ENCODE data around the gene TUBA3D. TPM values are rescaled to one million over a fixed set of nuclear protein-coding genes. Genes with fewer than 3 reads are reported as not detected.
"Not testable (repeated sequence)": the region's sequence is repeated elsewhere in the genome, so short reads cannot be mapped to it uniquely, and the experiment has no call there.

The TUBA3D gene
- total and polyA plus RNA-seq, 8 donors: 0.92 TPM; not detected in 7

- no peak for DNase-seq
- Histone ChIP-seq H3K36me3 (peaks cover 0 to 16% (median 9%) of the 10 kb centered on the region in 4 donors), H3K4me1 (peaks cover 7 to 28% (median 19%) of the 10 kb centered on the region in 4 donors), H3K27me3 (no peaks in the 10 kb centered on the region), H3K9me3 (no peaks in the 10 kb centered on the region), H3K4me3 (no peak overlapping the region), H3K27ac (no peak overlapping the region)
- WGBS, 5 donors: 81 to 82% (median 81%) methylated on average over 13 to 14 of the region's 14 CpGs
- TF ChIP-seq EP300 (IDR thresholded peaks at IDR 0.05) (no peak), POLR2AphosphoS5 (IDR thresholded peaks at IDR 0.05) (no peak), CTCF (IDR thresholded peaks at IDR 0.05) (no peak), POLR2A (IDR thresholded peaks at IDR 0.05) (no peak)
- intact Hi-C loops (cut with DNase I; ENCODE audit: low total_unique reads): loop anchor here (10.0 kb wide), 1 partner anchor 1304 kb away; the partner anchor contains the start of genes MZT2B and SMPD4
Measured at GRCh38 chr2:131488306-131489205, 12.6 kb downstream of the TUBA3D start.

GRCh38 chr2:131490616-131491468 is 14.9 kb downstream of the TUBA3D start:
- intact Hi-C loops (cut with DNase I; ENCODE audit: low total_unique reads); H3K36me3 ChIP-seq; H3K9me3 ChIP-seq; H3K27me3 ChIP-seq: not testable (repeated sequence)
- Histone ChIP-seq H3K4me1 (peaks cover 15 to 50% (median 37%) of the 10 kb centered on the region in 4 donors), H3K27ac (peak overlapping the region in 1 of 5 donors; percentile 94), H3K4me3 (peak overlapping the region; percentile 74 to 94 (median 86))
- DNase-seq: peak in 1 of 2 donors; percentile 56
- 52 to 66% (median 65%) methylated on average over 12 to 20 of the region's 20 CpGs for WGBS, 5 donors

GRCh38 chr2:131491469-131491836 is 15.5 kb downstream of the TUBA3D start:
- H3K36me3 ChIP-seq; intact Hi-C loops (cut with DNase I; ENCODE audit: low total_unique reads); H3K9me3 ChIP-seq; H3K27me3 ChIP-seq: not testable (repeated sequence)
- peak overlapping the region; percentile 74 to 94 (median 86) for H3K4me3 ChIP-seq
- WGBS, 5 donors: 8 to 26% (median 16%) methylated on average over 7 to 22 of the region's 22 CpGs
- H3K27ac ChIP-seq: peak overlapping the region in 1 of 5 donors; percentile 94
- peaks cover 15 to 55% (median 37%) of the 10 kb centered on the region in 4 donors for H3K4me1 ChIP-seq
- DNase-seq: peak in 1 of 2 donors; percentile 28

GRCh38 chr2:131492015-131492417 is 16.1 kb downstream of the TUBA3D start, which contains the start of gene MZT2A:
Gene MZT2A (minus strand): TSS chr2:131492397. CDS start chr2:131492376, 21 bp downstream.
- intact Hi-C loops (cut with DNase I; ENCODE audit: low total_unique reads); H3K27me3 ChIP-seq; DNase-seq; H3K9me3 ChIP-seq; H3K36me3 ChIP-seq: not testable (repeated sequence)
- Histone ChIP-seq H3K27ac (peak within 1 kb of the TSS; percentile 89 to 95 (median 93)), H3K4me1 (peaks cover 15 to 55% (median 37%) of the 10 kb centered on the region in 4 donors), H3K4me3 (peak within 1 kb of the TSS; percentile 74 to 94 (median 86))
- 0 to 2% (median 1%) methylated on average over 1 to 52 of the region's 53 CpGs for WGBS, 5 donors

GRCh38 chr2:131492418-131493198 is 16.7 kb downstream of the TUBA3D start:
- intact Hi-C loops (cut with DNase I; ENCODE audit: low total_unique reads): no loop called here
- Histone ChIP-seq H3K4me3 (peak overlapping the region; percentile 74 to 94 (median 86)), H3K27me3 (no peaks in the 10 kb centered on the region), H3K36me3 (peaks cover 0 to 5% (median 0%) of the 10 kb centered on the region in 4 donors), H3K4me1 (peaks cover 15 to 55% (median 37%) of the 10 kb centered on the region in 4 donors), H3K9me3 (no peaks in the 10 kb centered on the region), H3K27ac (peak overlapping the region; percentile 89 to 95 (median 93))
- 0 to 1% (median 0%) methylated on average over 4 to 79 of the region's 79 CpGs for WGBS, 5 donors
- peak; percentile 93 to 98 for DNase-seq
- TF ChIP-seq POLR2A (IDR thresholded peaks at IDR 0.05): no peak
- TF ChIP-seq POLR2AphosphoS5 (IDR thresholded peaks at IDR 0.05): peak; percentile 14 to 72 (median 62)
- peak in 5 of 7 experiments; percentile 65 to 94 (median 77) for TF ChIP-seq CTCF (IDR thresholded peaks at IDR 0.05)
